ENCODE results near the gene MRRF. TPM values are rescaled to one million over a fixed set of nuclear protein-coding genes. Genes with fewer than 3 reads are reported as not detected.
A peak's percentile ranks its signal among the peaks of the same experiment; 100 is the strongest.

The MRRF gene
- total RNA-seq, 2 donors from 2014 or later, result 21.1 to 35.4 TPM

DNA sequence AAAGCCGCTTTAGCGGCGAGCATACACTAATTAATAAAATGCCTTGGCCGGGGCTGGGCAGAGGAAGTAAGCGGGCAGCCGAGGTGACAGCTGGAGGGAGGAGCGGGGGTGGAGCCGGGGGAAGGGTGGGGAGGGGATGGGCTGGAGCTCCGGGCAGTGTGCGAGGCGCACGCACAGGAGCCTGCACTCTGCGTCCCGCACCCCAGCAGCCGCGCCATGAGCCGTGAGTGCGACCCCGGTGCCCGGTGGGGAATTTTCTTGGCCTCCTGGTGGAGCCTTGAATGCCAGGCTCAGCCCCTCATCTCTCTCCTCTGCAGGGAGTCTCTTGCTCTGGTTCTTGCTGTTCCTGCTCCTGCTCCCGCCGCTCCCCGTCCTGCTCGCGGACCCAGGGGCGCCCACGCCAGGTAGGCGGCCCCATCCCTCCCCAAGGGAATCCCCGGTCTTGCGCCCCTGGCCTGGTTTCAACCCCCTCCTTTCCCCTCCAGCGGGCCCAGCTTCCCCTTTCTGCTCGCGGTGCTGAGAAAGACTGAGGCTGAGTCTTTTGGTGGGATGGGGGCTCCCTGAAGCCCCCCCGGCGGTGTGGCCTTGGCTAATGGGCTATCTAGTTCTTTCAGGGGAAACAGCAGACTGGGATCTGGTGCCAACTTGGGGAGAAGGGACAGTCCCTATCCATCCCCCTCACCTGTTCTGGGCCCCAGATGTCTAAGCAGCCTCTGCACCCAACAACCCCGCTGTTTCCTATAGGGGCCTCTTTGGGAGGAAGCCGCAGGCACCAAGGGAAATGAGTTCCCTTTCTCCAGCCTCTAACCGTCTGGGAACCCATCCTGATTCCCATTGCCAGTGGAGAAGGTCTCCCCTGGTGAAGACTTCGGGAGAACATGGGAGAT, 106.4 kb downstream of the MRRF start, which contains the start of gene PTGS1:
TSS of gene PTGS1 (plus strand) at position 156 of the 887 bp plus-strand sequence. CDS start at position 217, 61 bp downstream.
- Histone ChIP-seq H3K4me3 (peak within 1 kb of the TSS; percentile 21 to 31), H3K36me3 (no peaks in the 10 kb centered on the region), H3K27ac (no peak within 1 kb of the TSS), H3K4me1 (replicated peaks) (peaks cover 16% of the 10 kb centered on the region), H3K9me3 (no peaks in the 10 kb centered on the region), H3K27me3 (replicated peaks; ENCODE audit: insufficient read depth) (no peaks in the 10 kb centered on the region)
- DNase-seq (ENCODE audit: low spot score), result no peak
- TF ChIP-seq POLR2AphosphoS5 (IDR thresholded peaks at IDR 0.05) (no peak), CTCF (IDR thresholded peaks at IDR 0.05) (no peak), POLR2A (IDR thresholded peaks at IDR 0.05) (no peak)
- intact Hi-C loops (cut with DNase I), result no loop called here
- 9% methylated on average over 39 of the region's 39 CpGs for WGBS

DNA sequence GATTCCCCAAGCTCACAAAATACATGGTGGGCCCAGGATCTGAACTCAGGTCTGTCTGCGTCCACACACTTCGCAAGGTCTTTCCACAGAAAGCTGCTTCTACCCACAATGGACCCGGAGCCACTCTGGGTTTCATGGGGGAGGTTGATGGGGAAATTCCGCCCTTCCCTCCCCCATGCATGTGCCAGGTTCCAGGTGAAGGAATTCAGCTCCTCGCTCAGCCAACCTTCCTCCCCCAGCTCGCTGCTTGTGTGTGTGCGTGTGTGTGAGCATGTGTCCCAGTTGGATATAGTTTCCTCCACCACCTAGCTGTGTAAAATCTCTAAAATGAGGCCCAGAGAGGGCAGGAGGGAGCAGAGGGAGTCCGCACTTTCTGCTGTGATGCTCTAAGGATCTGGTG, 107.2 kb downstream of the MRRF start:
- TF ChIP-seq POLR2AphosphoS5 (IDR thresholded peaks at IDR 0.05) (no peak), POLR2A (IDR thresholded peaks at IDR 0.05) (no peak), CTCF (IDR thresholded peaks at IDR 0.05) (no peak)
- intact Hi-C loops (cut with DNase I), result no loop called here
- H3K27me3 ChIP-seq (replicated peaks; ENCODE audit: insufficient read depth), result no peaks in the 10 kb centered on the region
- DNase-seq (ENCODE audit: low spot score), result no peak
- no peak overlapping the region for H3K27ac ChIP-seq
- 93% methylated on average over 8 of the region's 8 CpGs for WGBS
- no peaks in the 10 kb centered on the region for H3K36me3 ChIP-seq
- H3K4me3 ChIP-seq, result no peak overlapping the region
- H3K9me3 ChIP-seq, result no peaks in the 10 kb centered on the region
- peaks cover 16% of the 10 kb centered on the region for H3K4me1 ChIP-seq (replicated peaks)

DNA sequence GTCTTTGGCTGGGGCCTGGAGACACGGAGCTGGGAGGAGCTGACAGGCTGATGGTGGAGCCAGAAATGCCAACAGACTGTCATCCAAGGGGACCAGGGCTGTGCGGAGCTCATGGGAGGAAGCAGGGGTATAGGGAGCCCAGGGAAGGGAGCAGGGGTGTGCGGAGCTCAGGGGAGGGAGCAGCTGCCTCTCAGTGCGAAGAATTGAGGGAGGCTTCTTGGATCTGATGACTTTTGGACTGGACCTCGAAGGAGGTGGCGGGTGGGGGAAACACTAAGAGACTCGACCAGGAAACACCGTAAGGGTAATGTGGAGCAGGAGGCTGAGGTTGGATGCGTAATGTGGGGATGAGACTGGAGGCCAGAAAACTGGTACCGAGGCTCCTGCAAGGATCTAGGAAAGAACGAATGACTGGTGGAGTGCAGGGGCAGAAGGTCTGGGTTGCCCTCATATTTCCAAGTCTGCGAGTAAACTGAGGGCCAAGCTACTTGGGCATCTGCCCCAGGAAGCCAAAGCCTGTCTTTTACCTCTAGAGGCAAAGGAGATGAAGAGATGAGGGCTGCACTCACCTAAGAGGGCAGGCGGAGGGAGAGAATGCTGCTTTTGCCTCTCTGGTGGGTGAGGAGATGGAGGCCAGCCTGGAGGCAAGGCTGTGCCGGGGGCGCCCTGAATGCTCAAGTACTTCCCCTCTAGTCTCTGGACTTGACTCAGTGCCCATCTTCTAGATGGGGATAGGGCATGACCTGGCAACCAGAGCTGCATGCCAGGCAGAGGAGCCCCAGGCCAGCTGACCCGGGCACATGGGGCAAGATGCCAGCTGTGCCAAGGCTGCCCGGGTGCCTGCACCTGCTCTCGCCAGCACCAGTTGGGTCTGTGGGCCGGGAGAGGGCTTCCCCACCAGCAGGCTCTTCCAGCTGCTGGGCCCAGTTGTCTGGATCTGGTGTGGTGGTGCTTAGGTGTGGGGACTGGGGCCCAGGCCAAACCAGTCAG, 108.5 kb downstream of the MRRF start:
- Histone ChIP-seq H3K4me3 (no peak overlapping the region), H3K4me1 (replicated peaks) (peaks cover 16% of the 10 kb centered on the region), H3K27ac (no peak overlapping the region), H3K36me3 (no peaks in the 10 kb centered on the region), H3K9me3 (no peaks in the 10 kb centered on the region), H3K27me3 (replicated peaks; ENCODE audit: insufficient read depth) (no peaks in the 10 kb centered on the region)
- DNase-seq (ENCODE audit: low spot score), result no peak
- intact Hi-C loops (cut with DNase I), result no loop called here
- 76% methylated on average over 18 of the region's 19 CpGs for WGBS
- TF ChIP-seq POLR2A (IDR thresholded peaks at IDR 0.05) (no peak), POLR2AphosphoS5 (IDR thresholded peaks at IDR 0.05) (no peak), CTCF (IDR thresholded peaks at IDR 0.05) (no peak)

DNA sequence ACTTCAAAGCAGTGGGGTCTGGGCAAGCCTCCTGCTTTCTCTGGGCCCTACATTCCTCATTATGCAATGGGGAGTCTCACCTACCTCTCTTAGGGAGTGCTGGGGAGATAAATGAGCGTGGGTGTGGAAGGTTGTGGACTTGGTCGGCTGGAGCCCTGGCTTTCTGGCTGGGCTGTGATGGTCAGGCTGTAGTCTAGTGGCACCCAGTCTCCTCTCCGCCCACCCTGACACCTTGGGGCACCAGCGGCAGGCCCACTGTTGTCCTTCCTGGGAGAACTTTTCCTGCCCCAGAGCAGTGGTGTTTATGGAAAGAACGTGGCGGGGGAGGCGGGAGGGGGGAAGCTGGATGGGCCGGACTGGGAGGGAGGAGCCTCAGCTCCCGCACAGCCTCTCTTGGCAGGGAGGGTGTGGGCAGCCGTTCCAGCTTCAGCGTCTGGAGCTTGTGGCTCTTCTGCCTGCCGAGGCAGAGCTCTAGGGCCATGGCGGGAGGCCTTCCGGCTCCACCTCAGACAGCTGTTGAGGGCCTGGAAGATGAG, 110.3 kb downstream of the MRRF start:
- TF ChIP-seq POLR2A (IDR thresholded peaks at IDR 0.05) (no peak), CTCF (IDR thresholded peaks at IDR 0.05) (no peak), POLR2AphosphoS5 (IDR thresholded peaks at IDR 0.05) (peak; percentile 60)
- 27% methylated on average over 14 of the region's 14 CpGs for WGBS
- peaks cover 16% of the 10 kb centered on the region for H3K4me1 ChIP-seq (replicated peaks)
- no peaks in the 10 kb centered on the region for H3K36me3 ChIP-seq
- peak overlapping the region; percentile 31 to 47 for H3K27ac ChIP-seq
- no peak overlapping the region for H3K4me3 ChIP-seq
- intact Hi-C loops (cut with DNase I), result no loop called here
- DNase-seq (ENCODE audit: low spot score), result peak; percentile 84
- no peaks in the 10 kb centered on the region for H3K9me3 ChIP-seq
- H3K27me3 ChIP-seq (replicated peaks; ENCODE audit: insufficient read depth), result no peaks in the 10 kb centered on the region

All from prostate gland (tissue), 2 donors.